GM12865 (cell line): Measurements from ENCODE around the gene JMJD8.

ENCODE experiments used
- DNase-seq: peaks from one replicate; pipeline ENCODE4 v3.0.0; 2010; ENCODE audit warnings: low read depth
- H3K4me3 ChIP-seq: 2 replicates; pipeline ENCODE4 v1.5.1; 2011; ENCODE audit warnings: mild to moderate bottlenecking, low read depth, low read length, control low read depth
- TF ChIP-seq, protein P1 (sequence below): IDR thresholded peaks from 2 replicates; pipeline ENCODE4 v1.5.1; 2011; ENCODE audit warnings: low read length, control low read depth, low read depth, inconsistent platforms; ENCODE audit not compliant: insufficient read depth; ENCODE audit errors: missing control alignments

JMJD8 gene

DNA sequence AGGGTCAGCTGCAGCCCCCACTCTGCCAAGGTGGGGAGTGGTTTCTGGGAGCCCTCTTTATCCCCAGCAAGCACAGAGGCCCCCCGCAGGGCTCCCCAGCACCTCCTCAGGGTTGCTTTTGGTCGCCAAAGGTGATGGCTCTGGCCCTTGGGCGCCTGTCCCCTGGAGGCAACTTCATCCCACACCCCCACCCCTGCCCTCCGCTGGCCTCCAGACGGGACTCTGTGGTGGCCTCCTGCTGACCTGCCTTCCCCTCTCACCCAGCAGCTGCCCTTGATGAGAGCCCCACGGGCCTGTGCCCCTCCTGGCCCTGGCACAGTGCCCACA, 24.0 kb downstream of the JMJD8 start:
- no peak overlapping the region for H3K4me3 ChIP-seq
- no peak for DNase-seq
- TF ChIP-seq, protein P1, sequence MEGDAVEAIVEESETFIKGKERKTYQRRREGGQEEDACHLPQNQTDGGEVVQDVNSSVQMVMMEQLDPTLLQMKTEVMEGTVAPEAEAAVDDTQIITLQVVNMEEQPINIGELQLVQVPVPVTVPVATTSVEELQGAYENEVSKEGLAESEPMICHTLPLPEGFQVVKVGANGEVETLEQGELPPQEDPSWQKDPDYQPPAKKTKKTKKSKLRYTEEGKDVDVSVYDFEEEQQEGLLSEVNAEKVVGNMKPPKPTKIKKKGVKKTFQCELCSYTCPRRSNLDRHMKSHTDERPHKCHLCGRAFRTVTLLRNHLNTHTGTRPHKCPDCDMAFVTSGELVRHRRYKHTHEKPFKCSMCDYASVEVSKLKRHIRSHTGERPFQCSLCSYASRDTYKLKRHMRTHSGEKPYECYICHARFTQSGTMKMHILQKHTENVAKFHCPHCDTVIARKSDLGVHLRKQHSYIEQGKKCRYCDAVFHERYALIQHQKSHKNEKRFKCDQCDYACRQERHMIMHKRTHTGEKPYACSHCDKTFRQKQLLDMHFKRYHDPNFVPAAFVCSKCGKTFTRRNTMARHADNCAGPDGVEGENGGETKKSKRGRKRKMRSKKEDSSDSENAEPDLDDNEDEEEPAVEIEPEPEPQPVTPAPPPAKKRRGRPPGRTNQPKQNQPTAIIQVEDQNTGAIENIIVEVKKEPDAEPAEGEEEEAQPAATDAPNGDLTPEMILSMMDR = no peak

DNA sequence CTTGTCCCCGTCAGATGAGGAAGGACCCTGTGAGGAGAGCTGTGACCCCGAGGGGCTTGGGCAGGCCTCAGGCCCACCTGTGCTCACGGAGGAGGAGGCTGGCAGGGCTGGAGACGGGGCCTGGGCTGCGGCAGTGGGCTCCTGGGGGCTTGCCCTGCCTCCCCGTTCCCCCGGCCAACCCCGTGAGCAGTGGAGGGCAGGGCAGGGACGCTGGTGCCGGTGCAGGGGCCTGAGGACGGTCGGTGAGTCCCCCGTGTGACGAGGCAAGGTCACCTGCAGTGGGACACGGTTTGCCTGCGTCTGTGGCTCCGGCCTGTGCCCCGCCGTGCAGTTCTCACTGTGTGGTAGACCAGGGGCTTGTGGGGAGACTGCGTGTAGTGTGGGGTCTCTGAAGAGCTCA, 24.5 kb downstream of the JMJD8 start:
- DNase-seq = no peak
- TF ChIP-seq, protein P1 = no peak
- H3K4me3 ChIP-seq = no peak overlapping the region

DNA sequence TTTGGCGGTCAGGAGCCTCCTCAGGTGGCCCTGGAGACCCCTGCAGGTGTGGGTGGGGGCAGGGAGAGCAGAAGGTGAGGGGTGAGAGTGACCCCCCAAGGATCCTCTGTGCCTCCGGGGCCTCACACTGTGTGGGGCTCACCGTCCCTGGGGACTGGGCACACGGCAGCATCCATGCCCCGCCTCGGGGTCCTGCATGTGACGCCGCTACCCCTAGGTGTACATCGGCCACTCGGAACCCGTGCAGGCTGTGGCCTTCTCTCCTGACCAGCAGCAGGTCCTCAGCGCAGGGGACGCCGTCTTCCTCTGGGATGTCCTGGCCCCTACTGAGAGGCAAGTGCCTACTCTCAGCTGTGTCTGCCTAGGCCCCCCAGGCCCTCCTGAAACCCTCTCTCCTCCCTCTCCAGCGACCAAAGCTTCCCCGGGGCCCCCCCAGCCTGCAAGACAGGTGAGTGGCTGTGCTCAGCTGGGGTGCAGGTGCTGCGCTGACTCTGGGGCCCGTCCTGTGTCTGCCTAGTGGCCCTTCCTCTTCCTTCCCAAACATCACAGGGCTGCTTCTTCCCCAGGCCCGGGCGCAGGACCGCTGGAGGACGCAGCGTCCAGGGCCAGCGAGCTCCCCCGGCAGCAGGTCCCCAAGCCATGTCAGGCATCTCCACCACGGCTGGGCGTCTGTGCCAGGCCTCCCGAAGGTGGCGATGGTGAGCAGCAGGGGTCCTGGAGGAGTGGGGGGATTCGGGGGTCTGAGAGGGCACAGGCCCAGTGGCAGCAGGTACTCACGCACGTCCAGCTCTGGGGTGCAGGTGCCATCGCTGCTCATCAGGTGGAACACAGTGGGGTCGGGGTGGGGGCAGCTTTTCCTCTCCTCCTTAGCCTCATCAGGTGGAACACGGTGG, 25.2 kb downstream of the JMJD8 start:
- TF ChIP-seq, protein P1 = no peak
- H3K4me3 ChIP-seq = no peak overlapping the region
- no peak for DNase-seq

DNA sequence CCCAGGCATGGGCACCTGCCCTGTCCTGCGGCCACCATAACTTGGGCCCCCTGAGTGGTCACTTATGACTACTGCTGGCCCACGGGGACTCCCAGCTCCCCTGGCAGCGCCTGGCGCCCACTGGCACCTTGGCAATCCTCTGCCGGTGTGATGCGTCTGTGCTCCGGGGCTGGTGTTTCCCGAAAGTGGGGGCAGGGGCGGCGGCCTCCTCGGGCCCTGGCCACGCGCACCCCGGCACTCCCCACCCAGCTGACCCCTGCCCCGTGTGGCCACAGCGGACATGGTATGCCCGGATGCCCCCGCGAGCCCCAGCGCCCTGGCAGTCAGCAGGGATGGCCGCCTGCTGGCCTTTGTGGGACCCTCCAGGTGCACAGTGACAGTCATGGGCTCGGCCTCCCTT, 26.6 kb downstream of the JMJD8 start:
- no peak for DNase-seq
- H3K4me3 ChIP-seq = no peak overlapping the region
- TF ChIP-seq, protein P1 = no peak

DNA sequence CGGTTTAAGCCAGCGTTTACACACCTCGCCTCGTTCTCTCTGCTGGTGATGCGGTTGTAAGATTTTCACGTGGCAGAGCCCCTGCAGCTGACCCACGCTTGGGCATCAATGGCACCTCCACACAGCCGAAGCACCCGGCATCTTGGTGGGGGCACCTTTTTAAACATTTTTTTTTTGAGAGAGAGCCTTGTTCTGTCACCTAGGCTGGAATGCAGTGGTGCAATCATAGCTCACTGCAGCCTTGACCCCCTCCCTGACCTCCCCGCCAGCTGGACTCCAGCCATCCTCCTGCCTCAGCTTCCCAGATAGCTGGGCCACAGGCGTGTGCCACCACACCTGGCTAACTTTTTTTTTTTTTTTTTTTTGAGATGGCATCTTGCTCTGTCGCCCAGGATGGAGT, 30.1 kb downstream of the JMJD8 start:
- DNase-seq = no peak
- TF ChIP-seq, protein P1 = no peak
- H3K4me3 ChIP-seq = no peak overlapping the region

DNA sequence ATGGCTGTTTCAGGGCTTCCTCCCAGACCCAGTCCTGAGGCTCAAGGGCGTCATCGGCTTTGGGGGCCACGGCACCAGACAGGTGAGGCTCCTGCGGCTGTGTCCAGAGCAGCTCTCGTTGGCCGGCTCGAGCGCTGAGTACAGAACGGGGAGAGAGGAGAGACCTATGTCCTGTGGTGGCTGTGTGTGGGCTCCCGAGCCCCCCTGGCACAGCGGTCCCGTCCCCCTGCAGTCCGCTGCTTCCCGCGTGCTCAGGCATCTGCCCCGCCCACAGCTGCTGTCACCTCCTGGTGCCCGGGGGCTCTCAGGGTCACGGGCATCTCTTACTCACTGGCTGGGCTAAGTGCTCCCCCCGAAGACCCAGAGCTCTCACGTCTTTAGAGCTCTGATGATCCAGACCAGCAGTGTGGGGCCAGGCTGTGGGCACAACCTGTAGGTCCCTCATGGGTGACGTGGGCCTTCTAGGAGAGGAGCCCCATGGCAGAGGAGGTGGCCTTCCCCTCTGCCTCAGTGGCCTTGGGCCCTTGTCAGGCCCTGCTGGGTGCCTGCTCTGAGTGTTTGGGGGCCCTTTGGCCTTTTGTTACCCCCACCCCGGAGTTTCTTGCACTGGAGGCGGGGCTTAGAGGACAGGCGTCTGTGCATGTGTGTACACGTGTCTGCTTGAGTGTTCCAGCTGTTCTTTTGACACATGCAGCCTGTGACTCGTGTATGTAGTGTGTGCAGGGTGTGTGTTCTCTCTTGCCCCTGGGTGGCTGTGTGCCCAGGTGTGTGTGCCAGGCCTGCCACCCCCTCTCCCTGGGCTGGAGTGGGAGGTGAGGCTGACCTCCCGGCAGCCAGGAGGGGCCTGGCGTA, 31.5 kb downstream of the JMJD8 start:
- no peak for DNase-seq
- TF ChIP-seq, protein P1 = no peak
- no peak overlapping the region for H3K4me3 ChIP-seq

DNA sequence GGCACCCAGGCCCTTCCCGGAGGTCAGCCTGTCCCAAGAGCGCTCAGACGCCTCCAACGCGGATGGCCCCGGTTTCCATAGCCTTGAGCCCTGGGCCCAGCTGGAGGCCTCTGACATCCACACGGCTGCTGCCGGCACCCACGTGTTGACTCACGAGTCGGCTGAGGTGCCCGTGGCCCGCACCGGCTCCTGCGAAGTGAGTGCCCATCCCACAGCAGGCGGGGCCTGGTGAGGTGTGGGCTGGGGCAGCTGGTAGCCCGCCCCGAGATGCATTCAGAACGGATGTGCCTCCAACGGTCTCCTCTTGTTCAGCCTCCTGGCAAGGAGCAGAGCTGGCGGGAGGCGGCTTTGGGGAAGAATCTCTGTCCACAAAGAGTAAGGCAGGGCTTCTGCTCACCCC, 32.3 kb downstream of the JMJD8 start:
- H3K4me3 ChIP-seq = no peak overlapping the region
- TF ChIP-seq, protein P1 = no peak
- DNase-seq = no peak
